Neural progenitor cell (in vitro differentiated cells): ENCODE data around the gene NR3C2. TPM values are rescaled to one million over a fixed set of nuclear protein-coding genes. Genes with fewer than 3 reads are reported as not detected.

Source experiments
- DNase-seq: peaks from one replicate; pipeline ENCODE4 v3.0.0-alpha.2; 2016; ENCODE audit warnings: low spot score
- H2AFZ ChIP-seq: fragments of 200-600 bp; sonication (generic); replicated peaks from 2 replicates; pipeline ENCODE4 v1.6.1; 2016; ENCODE audit warnings: antibody characterized with exemption
- H3F3A ChIP-seq: fragments of 200-600 bp; sonication (generic); 2 replicates; pipeline ENCODE4 v1.6.1; 2016; ENCODE audit warnings: antibody characterized with exemption, low read depth
- H3K27ac ChIP-seq: fragments of 200-600 bp; sonication (generic); 2 replicates; pipeline ENCODE4 v1.5.1; 2016; ENCODE audit warnings: mild to moderate bottlenecking
- H3K27me3 ChIP-seq: fragments of 200-600 bp; sonication (generic); 2 replicates; pipeline ENCODE4 v1.6.1; 2016; ENCODE audit warnings: mild to moderate bottlenecking, moderate library complexity
- H3K36me3 ChIP-seq: fragments of 200-600 bp; sonication (generic); 2 replicates; pipeline ENCODE4 v1.5.1; 2016
- H3K4me1 ChIP-seq: fragments of 200-600 bp; sonication (generic); 2 replicates; pipeline ENCODE4 v1.6.1; 2016; ENCODE audit warnings: mixed run types
- H3K4me2 ChIP-seq: fragments of 200-600 bp; sonication (generic); 2 replicates; pipeline ENCODE4 v1.6.1; 2016
- H3K4me3 ChIP-seq: fragments of 200-600 bp; sonication (generic); 2 replicates; pipeline ENCODE4 v1.5.1; 2016
- H3K79me2 ChIP-seq: fragments of 200-600 bp; sonication (generic); 2 replicates; pipeline ENCODE4 v1.6.1; 2016; ENCODE audit warnings: low read depth
- H3K9ac ChIP-seq: fragments of 200-600 bp; sonication (generic); 2 replicates; pipeline ENCODE4 v1.6.1; 2016
- H3K9me3 ChIP-seq: fragments of 200-600 bp; sonication (generic); 2 replicates; pipeline ENCODE4 v1.5.1; 2016; ENCODE audit warnings: low read depth
- H4K20me1 ChIP-seq: fragments of 200-600 bp; sonication (generic); 2 replicates; pipeline ENCODE4 v1.6.1; 2016; ENCODE audit warnings: low read depth
- H3K27ac Mint-ChIP-seq: 3 replicates; pipeline ENCODE4 v1.8.0; 2021; ENCODE audit warnings: mixed read lengths
- H3K27me3 Mint-ChIP-seq: 2 replicates; pipeline ENCODE4 v1.8.0; 2022; ENCODE audit warnings: low read depth, mild to moderate bottlenecking, inconsistent platforms, moderate library complexity, mixed read lengths; ENCODE audit not compliant: insufficient read depth
- H3K36me3 Mint-ChIP-seq: 3 replicates; pipeline ENCODE4 v1.8.0; 2021; ENCODE audit warnings: mixed read lengths
- H3K4me1 Mint-ChIP-seq: 3 replicates; pipeline ENCODE4 v1.8.0; 2021; ENCODE audit warnings: mixed read lengths
- H3K4me3 Mint-ChIP-seq: 3 replicates; pipeline ENCODE4 v1.8.0; 2021; ENCODE audit warnings: mild to moderate bottlenecking, moderate library complexity, mixed read lengths
- H3K9me3 Mint-ChIP-seq: 3 replicates; pipeline ENCODE4 v1.8.0; 2020; ENCODE audit warnings: mixed read lengths
- CTCF ChIP-seq: fragments of 200-600 bp; sonication (generic); IDR thresholded peaks from 2 replicates; pipeline ENCODE4 v1.5.1; 2017; ENCODE audit warnings: antibody characterized with exemption, mild to moderate bottlenecking
- EZH2 ChIP-seq: fragments of 200-600 bp; sonication (generic); IDR thresholded peaks from 2 replicates; pipeline ENCODE4 v1.6.1; 2017; ENCODE audit warnings: antibody characterized with exemption, mild to moderate bottlenecking, moderate library complexity
- EZH2phosphoT487 ChIP-seq: fragments of 200-600 bp; sonication (generic); IDR thresholded peaks from 2 replicates; pipeline ENCODE4 v1.6.1; 2017; ENCODE audit warnings: antibody characterized with exemption
- total RNA-seq: library from RNA; depleted of rRNA; stranded (reverse); fragments of >200 nt; gene quantifications from 2 replicates; pipeline ENCODE4 v1.2.3, GENCODE V29; 2015; ENCODE audit warnings: low replicate concordance

NR3C2 gene
- total RNA-seq, 1 donor from 2014 or later = 0.73 TPM

GRCh38 chr4:148265627-148266026 lies 176.6 kb downstream of the NR3C2 start:
- Mint-ChIP-seq H3K9me3 (no peaks in the 10 kb centered on the region), H3K4me3 (no peak overlapping the region), H3K27ac (no peak overlapping the region), H3K36me3 (no peaks in the 10 kb centered on the region), H3K27me3 (no peaks in the 10 kb centered on the region), H3K4me1 (no peaks in the 10 kb centered on the region)
- DNase-seq = no peak
- no peaks in the 10 kb centered on the region for H3K9me3 ChIP-seq
- no peaks in the 10 kb centered on the region for H3F3A ChIP-seq
- no peak overlapping the region for H2AFZ ChIP-seq
- no peaks in the 10 kb centered on the region for H3K27me3 ChIP-seq
- no peak overlapping the region for H3K9ac ChIP-seq
- no peaks in the 10 kb centered on the region for H4K20me1 ChIP-seq
- no peaks in the 10 kb centered on the region for H3K36me3 ChIP-seq
- H3K4me1 ChIP-seq = no peaks in the 10 kb centered on the region
- no peak overlapping the region for H3K4me3 ChIP-seq
- no peak for TF ChIP-seq EZH2
- TF ChIP-seq CTCF = no peak
- no peak for TF ChIP-seq EZH2phosphoT487
- no peak overlapping the region for H3K4me2 ChIP-seq
- H3K27ac ChIP-seq = no peak overlapping the region
- H3K79me2 ChIP-seq = no peaks in the 10 kb centered on the region

- Histone ChIP-seq H3K9me3 (no peaks in the 10 kb centered on the region), H3K79me2 (no peaks in the 10 kb centered on the region), H3K36me3 (no peaks in the 10 kb centered on the region), H3K4me3 (no peak overlapping the region), H3K4me1 (no peaks in the 10 kb centered on the region), H3F3A (no peaks in the 10 kb centered on the region), H2AFZ (no peak overlapping the region), H3K27me3 (no peaks in the 10 kb centered on the region), H3K9ac (no peak overlapping the region), H3K27ac (no peak overlapping the region), H3K4me2 (no peak overlapping the region), H4K20me1 (no peaks in the 10 kb centered on the region)
- no peak overlapping the region for H3K4me3 Mint-ChIP-seq
- TF ChIP-seq EZH2phosphoT487 (no peak), CTCF (no peak), EZH2 (no peak)
- no peaks in the 10 kb centered on the region for H3K9me3 Mint-ChIP-seq
- no peak overlapping the region for H3K27ac Mint-ChIP-seq
- H3K36me3 Mint-ChIP-seq = no peaks in the 10 kb centered on the region
- no peaks in the 10 kb centered on the region for H3K4me1 Mint-ChIP-seq
- H3K27me3 Mint-ChIP-seq = no peaks in the 10 kb centered on the region
- DNase-seq = no peak
Observed at GRCh38 chr4:148263802-148264201, 178.4 kb downstream of the NR3C2 start.

GRCh38 chr4:148263127-148263526 lies 179.1 kb downstream of the NR3C2 start:
- H3K27ac Mint-ChIP-seq = no peak overlapping the region
- Histone ChIP-seq H3F3A (no peaks in the 10 kb centered on the region), H3K79me2 (no peaks in the 10 kb centered on the region), H3K27ac (no peak overlapping the region), H3K4me1 (no peaks in the 10 kb centered on the region), H3K4me2 (no peak overlapping the region), H3K27me3 (no peaks in the 10 kb centered on the region), H3K9ac (no peak overlapping the region), H3K9me3 (no peaks in the 10 kb centered on the region), H2AFZ (no peak overlapping the region), H3K36me3 (no peaks in the 10 kb centered on the region), H3K4me3 (no peak overlapping the region), H4K20me1 (no peaks in the 10 kb centered on the region)
- TF ChIP-seq EZH2 (no peak), EZH2phosphoT487 (no peak), CTCF (no peak)
- no peaks in the 10 kb centered on the region for H3K36me3 Mint-ChIP-seq
- H3K27me3 Mint-ChIP-seq = no peaks in the 10 kb centered on the region
- H3K4me3 Mint-ChIP-seq = no peak overlapping the region
- no peaks in the 10 kb centered on the region for H3K4me1 Mint-ChIP-seq
- H3K9me3 Mint-ChIP-seq = no peaks in the 10 kb centered on the region
- no peak for DNase-seq
